Suprapubic skin (tissue), 4 donors: Measurements from ENCODE around the gene BEST2.

ENCODE experiments used
- CTCF ChIP-seq, 2 donors: fragments of 200-600 bp in 1 of 2; fragments of 450-650 bp in 1 of 2; sonication (generic) in 1 of 2; IDR thresholded peaks; one replicate each; pipeline ENCODE4 v1.5.1; 2016 to 2019; ENCODE audit warnings: antibody characterized with exemption in 2 of 2, mild to moderate bottlenecking in 1 of 2, moderate library complexity in 1 of 2
- EP300 ChIP-seq: sonication (generic); formaldehyde crosslinking; IDR thresholded peaks from one replicate; pipeline ENCODE4 v1.6.1; 2017; ENCODE audit warnings: antibody characterized with exemption
- POLR2A ChIP-seq, 2 donors: fragments of 450-650 bp; IDR thresholded peaks; one replicate each; pipeline ENCODE4 v1.6.1; 2017; ENCODE audit warnings: antibody characterized with exemption in 2 of 2, mild to moderate bottlenecking in 2 of 2, moderate library complexity in 2 of 2
- POLR2AphosphoS5 ChIP-seq, 3 donors: sonication (generic); formaldehyde crosslinking; IDR thresholded peaks; one replicate each; pipeline ENCODE4 v1.6.1; 2017; ENCODE audit warnings: antibody characterized with exemption in 3 of 3

GRCh38 chr19:12723641-12724426, 27.8 kb upstream of the BEST2 start, which contains the start of gene TNPO2:
- TF ChIP-seq CTCF (IDR thresholded peaks at IDR 0.05) (no peak), POLR2AphosphoS5 (IDR thresholded peaks at IDR 0.05) (no peak), POLR2A (IDR thresholded peaks at IDR 0.05) (no peak), EP300 (no peak)
